Measurements from ENCODE around the gene VPS36.
A peak's percentile ranks its signal among the peaks of the same experiment; 100 is the strongest.

VPS36 gene

DNA sequence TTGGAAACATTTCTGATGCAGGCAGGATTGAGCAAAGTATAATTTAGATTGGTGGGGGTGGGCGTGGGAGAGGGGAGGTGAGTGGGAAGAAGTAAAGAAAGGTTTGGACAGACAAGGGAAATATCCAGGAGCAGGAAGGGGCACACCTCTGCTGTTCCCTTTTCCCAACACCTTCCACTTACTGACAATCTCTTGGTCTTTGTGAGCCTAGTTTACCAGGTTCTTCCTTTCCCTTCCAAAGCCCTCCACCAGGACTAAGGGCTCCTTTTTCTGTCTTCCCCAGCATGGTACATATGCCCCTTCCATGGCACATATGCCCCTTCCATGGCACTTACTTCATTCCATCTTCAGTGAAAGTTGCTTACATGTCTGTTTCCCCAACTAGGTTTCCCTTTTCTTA, 38.3 kb downstream of the VPS36 start:
- TF ChIP-seq TAF1 (IDR thresholded peaks at IDR 0.05; ENCODE audit: low read depth), result no peak

DNA sequence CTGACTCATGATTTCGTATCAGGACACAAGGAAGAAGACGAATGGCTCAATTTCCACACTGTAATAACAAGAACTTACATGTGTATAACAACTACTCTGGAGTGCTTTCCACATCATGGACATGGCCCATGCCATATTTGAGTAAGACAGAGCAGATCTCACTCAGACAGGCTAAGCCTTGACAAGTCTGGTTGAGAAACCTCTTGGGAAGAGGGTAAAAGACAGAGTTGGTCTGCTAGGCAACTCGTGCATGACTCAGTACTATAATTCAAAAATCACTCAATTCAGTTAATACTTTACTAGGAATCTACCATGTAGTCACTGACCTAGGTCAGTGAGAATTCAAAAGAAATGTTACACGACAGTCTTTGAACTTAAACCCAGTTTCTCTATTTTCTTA, 38.8 kb downstream of the VPS36 start:
- TF ChIP-seq RAD21 (IDR thresholded peaks at IDR 0.05; ENCODE audit: low read depth), result no peak
- TF ChIP-seq, protein P1, sequence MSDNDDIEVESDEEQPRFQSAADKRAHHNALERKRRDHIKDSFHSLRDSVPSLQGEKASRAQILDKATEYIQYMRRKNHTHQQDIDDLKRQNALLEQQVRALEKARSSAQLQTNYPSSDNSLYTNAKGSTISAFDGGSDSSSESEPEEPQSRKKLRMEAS (IDR thresholded peaks at IDR 0.05), result no peak
- no peak for TF ChIP-seq NFIC (IDR thresholded peaks at IDR 0.05)
- TF ChIP-seq, protein P2, sequence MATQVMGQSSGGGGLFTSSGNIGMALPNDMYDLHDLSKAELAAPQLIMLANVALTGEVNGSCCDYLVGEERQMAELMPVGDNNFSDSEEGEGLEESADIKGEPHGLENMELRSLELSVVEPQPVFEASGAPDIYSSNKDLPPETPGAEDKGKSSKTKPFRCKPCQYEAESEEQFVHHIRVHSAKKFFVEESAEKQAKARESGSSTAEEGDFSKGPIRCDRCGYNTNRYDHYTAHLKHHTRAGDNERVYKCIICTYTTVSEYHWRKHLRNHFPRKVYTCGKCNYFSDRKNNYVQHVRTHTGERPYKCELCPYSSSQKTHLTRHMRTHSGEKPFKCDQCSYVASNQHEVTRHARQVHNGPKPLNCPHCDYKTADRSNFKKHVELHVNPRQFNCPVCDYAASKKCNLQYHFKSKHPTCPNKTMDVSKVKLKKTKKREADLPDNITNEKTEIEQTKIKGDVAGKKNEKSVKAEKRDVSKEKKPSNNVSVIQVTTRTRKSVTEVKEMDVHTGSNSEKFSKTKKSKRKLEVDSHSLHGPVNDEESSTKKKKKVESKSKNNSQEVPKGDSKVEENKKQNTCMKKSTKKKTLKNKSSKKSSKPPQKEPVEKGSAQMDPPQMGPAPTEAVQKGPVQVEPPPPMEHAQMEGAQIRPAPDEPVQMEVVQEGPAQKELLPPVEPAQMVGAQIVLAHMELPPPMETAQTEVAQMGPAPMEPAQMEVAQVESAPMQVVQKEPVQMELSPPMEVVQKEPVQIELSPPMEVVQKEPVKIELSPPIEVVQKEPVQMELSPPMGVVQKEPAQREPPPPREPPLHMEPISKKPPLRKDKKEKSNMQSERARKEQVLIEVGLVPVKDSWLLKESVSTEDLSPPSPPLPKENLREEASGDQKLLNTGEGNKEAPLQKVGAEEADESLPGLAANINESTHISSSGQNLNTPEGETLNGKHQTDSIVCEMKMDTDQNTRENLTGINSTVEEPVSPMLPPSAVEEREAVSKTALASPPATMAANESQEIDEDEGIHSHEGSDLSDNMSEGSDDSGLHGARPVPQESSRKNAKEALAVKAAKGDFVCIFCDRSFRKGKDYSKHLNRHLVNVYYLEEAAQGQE (IDR thresholded peaks at IDR 0.05; ENCODE audit: low read depth), result no peak
- no peak for TF ChIP-seq ZBTB7A (IDR thresholded peaks at IDR 0.05; ENCODE audit: low read depth)
- TF ChIP-seq EP300 (IDR thresholded peaks at IDR 0.05; ENCODE audit: borderline replicate concordance), result no peak
- TF ChIP-seq, protein P3, sequence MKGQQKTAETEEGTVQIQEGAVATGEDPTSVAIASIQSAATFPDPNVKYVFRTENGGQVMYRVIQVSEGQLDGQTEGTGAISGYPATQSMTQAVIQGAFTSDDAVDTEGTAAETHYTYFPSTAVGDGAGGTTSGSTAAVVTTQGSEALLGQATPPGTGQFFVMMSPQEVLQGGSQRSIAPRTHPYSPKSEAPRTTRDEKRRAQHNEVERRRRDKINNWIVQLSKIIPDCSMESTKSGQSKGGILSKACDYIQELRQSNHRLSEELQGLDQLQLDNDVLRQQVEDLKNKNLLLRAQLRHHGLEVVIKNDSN (IDR thresholded peaks at IDR 0.05), result no peak
- no peak for TF ChIP-seq TAF1 (IDR thresholded peaks at IDR 0.05; ENCODE audit: low read depth)
- no peak for TF ChIP-seq TEAD4 (IDR thresholded peaks at IDR 0.05)
- TF ChIP-seq EGR1 (IDR thresholded peaks at IDR 0.05), result no peak
- TF ChIP-seq FOXM1 (IDR thresholded peaks at IDR 0.05; ENCODE audit: borderline replicate concordance, low read depth), result no peak
- TF ChIP-seq CEBPB (IDR thresholded peaks at IDR 0.05), result no peak
- no peak for TF ChIP-seq CREB1 (IDR thresholded peaks at IDR 0.05; ENCODE audit: low read depth)
- TF ChIP-seq TCF12 (IDR thresholded peaks at IDR 0.05; ENCODE audit: low read depth), result no peak
- no peak for TF ChIP-seq YY1 (IDR thresholded peaks at IDR 0.05; ENCODE audit: low read depth)

DNA sequence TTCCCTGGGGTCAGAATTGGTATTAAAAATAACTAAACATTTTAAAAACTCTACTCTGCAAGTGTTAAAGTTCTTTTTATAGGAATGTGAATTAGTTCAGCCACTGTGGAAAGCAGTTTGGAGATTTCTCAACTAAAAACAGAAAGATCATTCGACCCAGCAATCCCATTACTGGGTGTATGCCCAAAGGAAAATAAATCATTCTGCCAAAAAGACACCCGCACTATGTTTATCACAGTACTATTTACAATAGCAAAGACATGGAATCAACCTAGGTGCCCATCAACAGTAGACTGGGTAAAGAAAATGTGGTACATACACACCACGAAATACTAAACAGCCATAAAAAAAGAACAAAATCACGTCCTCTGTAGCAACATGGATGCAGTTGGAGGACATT, 43.8 kb downstream of the VPS36 start:
- TF ChIP-seq, protein P2 (IDR thresholded peaks at IDR 0.05; ENCODE audit: low read depth), result no peak
- TF ChIP-seq RAD21 (IDR thresholded peaks at IDR 0.05; ENCODE audit: low read depth) (no peak), CEBPB (IDR thresholded peaks at IDR 0.05) (no peak), CREB1 (IDR thresholded peaks at IDR 0.05; ENCODE audit: low read depth) (no peak), EP300 (IDR thresholded peaks at IDR 0.05; ENCODE audit: borderline replicate concordance) (no peak), ZBTB7A (IDR thresholded peaks at IDR 0.05; ENCODE audit: low read depth) (no peak), TAF1 (IDR thresholded peaks at IDR 0.05; ENCODE audit: low read depth) (no peak), NFIC (IDR thresholded peaks at IDR 0.05) (no peak), YY1 (IDR thresholded peaks at IDR 0.05; ENCODE audit: low read depth) (no peak), TCF12 (IDR thresholded peaks at IDR 0.05; ENCODE audit: low read depth) (no peak), TEAD4 (IDR thresholded peaks at IDR 0.05) (no peak), FOXM1 (IDR thresholded peaks at IDR 0.05; ENCODE audit: borderline replicate concordance, low read depth) (no peak), EGR1 (IDR thresholded peaks at IDR 0.05) (no peak)
- TF ChIP-seq, protein P3 (IDR thresholded peaks at IDR 0.05), result no peak
- TF ChIP-seq, protein P1 (IDR thresholded peaks at IDR 0.05), result no peak

DNA sequence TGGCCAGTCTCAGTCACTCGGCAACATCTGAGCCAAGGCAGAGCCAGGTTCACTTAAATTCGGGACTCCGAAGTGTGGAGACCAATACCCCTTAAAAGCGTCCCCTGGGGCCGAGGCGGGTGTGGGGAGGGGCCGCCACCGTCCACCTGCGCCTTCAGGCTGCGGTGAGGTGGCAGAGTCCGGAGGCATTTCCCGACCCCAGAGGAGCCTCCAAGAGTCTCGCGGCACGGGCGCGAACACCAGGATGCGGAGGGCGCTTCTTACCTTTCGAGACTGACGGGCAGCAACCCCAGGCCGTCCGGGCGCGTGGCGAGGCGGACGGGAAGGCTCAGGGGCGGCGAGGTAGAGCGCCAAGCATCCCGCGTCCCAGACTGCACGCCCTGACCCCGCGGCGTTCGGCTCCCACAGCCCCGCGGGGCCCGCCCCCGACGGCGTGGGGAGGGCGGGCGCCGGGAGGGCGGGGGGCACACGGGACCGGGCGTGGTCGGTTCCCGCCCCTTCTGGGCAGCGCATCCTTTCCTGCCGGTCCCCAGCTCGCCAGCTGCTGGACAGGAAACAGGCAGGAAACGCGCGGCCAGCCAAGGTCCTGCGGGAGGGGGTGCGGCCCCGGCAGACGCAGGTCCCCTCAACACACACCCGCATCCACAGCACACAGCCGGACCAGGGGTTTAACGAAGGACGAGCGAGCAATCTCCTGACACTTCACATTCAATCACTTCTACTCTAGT, 44.5 kb downstream of the VPS36 start, which contains the start of gene THSD1:
TSS of gene THSD1 (minus strand) at position 406 of the 728 bp plus-strand sequence. CDS start 3,572 bp downstream, outside the sequence.
- TF ChIP-seq NFIC (IDR thresholded peaks at IDR 0.05), result no peak
- TF ChIP-seq, protein P1 (IDR thresholded peaks at IDR 0.05), result peak; percentile 24; the same call in 1 of the 2 replicates
- 0 out of 2 replicates have a peak, but pooled peaks have one; percentile 23 for TF ChIP-seq ZBTB7A (IDR thresholded peaks at IDR 0.05; ENCODE audit: low read depth)
- no peak for TF ChIP-seq YY1 (IDR thresholded peaks at IDR 0.05; ENCODE audit: low read depth)
- TF ChIP-seq TEAD4 (IDR thresholded peaks at IDR 0.05), result no peak

DNA sequence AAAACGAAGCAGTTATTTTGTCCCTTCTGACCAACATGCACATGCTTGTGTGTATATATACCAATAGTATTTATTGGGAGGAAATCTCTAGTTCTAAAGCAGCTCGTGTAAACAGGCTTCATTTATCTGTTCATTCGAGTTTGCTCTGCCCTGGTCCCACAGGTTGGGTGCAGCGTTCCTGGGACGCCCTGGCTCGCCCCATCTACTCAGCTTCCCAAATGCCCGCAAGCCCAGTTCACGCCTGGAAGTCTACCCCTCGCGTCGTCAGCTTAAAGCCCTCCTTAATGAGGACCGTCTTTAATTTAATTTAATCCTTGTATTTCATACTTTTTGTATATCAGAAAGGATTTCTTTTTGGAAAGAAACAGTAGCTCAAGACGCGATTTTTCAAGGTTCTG, 45.1 kb downstream of the VPS36 start:
- TF ChIP-seq CREB1 (IDR thresholded peaks at IDR 0.05; ENCODE audit: low read depth) (no peak), ZBTB7A (IDR thresholded peaks at IDR 0.05; ENCODE audit: low read depth) (no peak), TCF12 (IDR thresholded peaks at IDR 0.05; ENCODE audit: low read depth) (no peak)

DNA sequence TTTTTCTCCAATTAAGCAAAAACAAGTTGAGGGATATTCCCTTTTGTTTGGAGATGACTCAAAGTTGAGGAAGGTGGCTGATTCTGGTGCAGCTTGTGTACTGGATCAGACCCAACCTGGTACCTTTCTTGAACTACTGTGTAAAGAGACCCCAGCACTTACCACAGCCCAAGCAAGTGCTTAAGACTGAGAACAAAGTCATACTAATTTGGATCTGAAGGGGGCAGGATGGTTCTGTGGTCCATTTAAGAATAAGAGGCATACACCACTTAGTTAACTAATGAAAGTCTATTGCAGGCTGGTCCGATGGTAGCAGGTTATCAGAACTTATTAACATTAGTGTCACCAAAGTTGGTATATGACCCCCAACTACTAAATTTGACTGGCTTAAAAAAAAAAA, 50.7 kb downstream of the VPS36 start:
- TF ChIP-seq YY1 (IDR thresholded peaks at IDR 0.05; ENCODE audit: low read depth), result no peak
- no peak for TF ChIP-seq TEAD4 (IDR thresholded peaks at IDR 0.05)
- TF ChIP-seq, protein P1 (IDR thresholded peaks at IDR 0.05), result no peak
- no peak for TF ChIP-seq FOXM1 (IDR thresholded peaks at IDR 0.05; ENCODE audit: borderline replicate concordance, low read depth)
- TF ChIP-seq TAF1 (IDR thresholded peaks at IDR 0.05; ENCODE audit: low read depth), result no peak
- TF ChIP-seq ZBTB7A (IDR thresholded peaks at IDR 0.05; ENCODE audit: low read depth), result no peak
- TF ChIP-seq, protein P2 (IDR thresholded peaks at IDR 0.05; ENCODE audit: low read depth), result no peak
- TF ChIP-seq, protein P3 (IDR thresholded peaks at IDR 0.05), result no peak
- TF ChIP-seq RAD21 (IDR thresholded peaks at IDR 0.05; ENCODE audit: low read depth), result no peak
- TF ChIP-seq EGR1 (IDR thresholded peaks at IDR 0.05), result no peak
- TF ChIP-seq CEBPB (IDR thresholded peaks at IDR 0.05), result no peak
- no peak for TF ChIP-seq NFIC (IDR thresholded peaks at IDR 0.05)
- no peak for TF ChIP-seq EP300 (IDR thresholded peaks at IDR 0.05; ENCODE audit: borderline replicate concordance)
- TF ChIP-seq CREB1 (IDR thresholded peaks at IDR 0.05; ENCODE audit: low read depth), result no peak
- no peak for TF ChIP-seq TCF12 (IDR thresholded peaks at IDR 0.05; ENCODE audit: low read depth)

Data from Ishikawa (cell line).